Gastroesophageal sphincter (tissue), 3 donors: ENCODE results near the gene EMX1.

Experiments
- CTCF ChIP-seq, 4 experiments: fragments of 200-600 bp in 2 of 4; fragments of 450-650 bp in 2 of 4; sonication (generic) in 1 of 4; IDR thresholded peaks; one replicate each; pipeline ENCODE4 v1.5.1; 2017 to 2019; ENCODE audit warnings: antibody characterized with exemption in 4 of 4, mild to moderate bottlenecking in 2 of 4, moderate library complexity in 2 of 4
- EP300 ChIP-seq: sonication (generic); formaldehyde crosslinking; IDR thresholded peaks from one replicate; pipeline ENCODE4 v1.6.1; 2017; ENCODE audit warnings: antibody characterized with exemption, mild to moderate bottlenecking
- POLR2AphosphoS5 ChIP-seq: sonication (generic); formaldehyde crosslinking; IDR thresholded peaks from one replicate; pipeline ENCODE4 v1.6.1; 2017; ENCODE audit warnings: antibody characterized with exemption

- no peak for TF ChIP-seq CTCF (IDR thresholded peaks at IDR 0.05)
- TF ChIP-seq POLR2AphosphoS5 = no peak
- no peak for TF ChIP-seq EP300
These were observed 57.1 kb downstream of the EMX1 start for GRCh38 chr2:72974436-72974754.
